SHP77 (cell line): ENCODE data around the gene ROMO1.
"Not testable (repeated sequence)": the region's sequence is repeated elsewhere in the genome, so short reads cannot be mapped to it uniquely, and the experiment has no call there.

Source experiments
- DNase-seq, 2 experiments: peaks; one replicate each; lab custom pipeline; 2025; lab: John Stamatoyannopoulos, UW

ROMO1 gene

DNA sequence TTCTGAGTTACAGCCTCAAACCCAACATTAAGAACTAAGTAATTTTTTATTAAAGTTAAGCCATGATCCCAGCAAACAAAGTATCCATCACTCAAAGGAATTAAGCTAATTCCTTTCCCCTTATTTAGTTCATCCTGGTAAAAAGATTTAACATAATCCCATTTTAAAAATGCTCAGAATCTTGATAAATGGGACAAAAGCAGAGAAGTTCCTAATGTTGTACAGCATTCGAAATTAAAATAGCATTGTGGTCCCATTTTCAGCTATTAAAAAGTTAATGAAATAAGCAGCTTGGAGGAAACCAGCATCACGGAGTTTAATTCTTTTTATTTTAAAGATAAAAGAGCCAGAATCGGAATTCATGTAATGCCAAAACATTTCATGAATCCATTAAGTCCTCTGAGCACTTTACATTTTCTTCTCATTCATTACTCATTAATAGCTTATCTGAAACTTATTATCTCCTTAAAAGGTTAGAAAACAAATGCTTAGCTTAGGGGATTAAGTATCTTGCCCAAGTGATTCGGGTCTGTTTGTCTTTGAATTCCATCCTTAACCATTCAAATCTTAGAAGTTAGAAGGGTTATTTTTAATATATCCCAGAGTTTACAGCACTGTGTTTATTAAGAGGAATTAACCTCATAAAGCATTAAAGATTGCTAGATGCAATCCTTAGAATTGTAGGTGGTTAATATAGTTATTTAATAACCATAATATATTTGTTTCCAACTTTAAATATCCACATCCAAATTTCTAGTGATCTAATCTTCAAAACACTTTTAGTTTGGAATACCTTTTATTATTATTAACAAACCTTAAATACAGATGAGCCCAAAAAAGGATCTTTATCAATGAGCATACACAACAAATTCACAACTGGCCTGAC lies 31.6 kb downstream of the ROMO1 start:
- DNase-seq, result no peak

- DNase-seq, result no peak
Measured at GRCh38 chr20:35731469-35731788, 32.2 kb downstream of the ROMO1 start.

- DNase-seq, result no peak
Measured at GRCh38 chr20:35731862-35732643, 32.8 kb downstream of the ROMO1 start.

- no peak for DNase-seq
Measured at GRCh38 chr20:35732644-35732982, 33.4 kb downstream of the ROMO1 start.

GRCh38 chr20:35734374-35734773 lies 35.2 kb downstream of the ROMO1 start:
- no peak for DNase-seq

DNA sequence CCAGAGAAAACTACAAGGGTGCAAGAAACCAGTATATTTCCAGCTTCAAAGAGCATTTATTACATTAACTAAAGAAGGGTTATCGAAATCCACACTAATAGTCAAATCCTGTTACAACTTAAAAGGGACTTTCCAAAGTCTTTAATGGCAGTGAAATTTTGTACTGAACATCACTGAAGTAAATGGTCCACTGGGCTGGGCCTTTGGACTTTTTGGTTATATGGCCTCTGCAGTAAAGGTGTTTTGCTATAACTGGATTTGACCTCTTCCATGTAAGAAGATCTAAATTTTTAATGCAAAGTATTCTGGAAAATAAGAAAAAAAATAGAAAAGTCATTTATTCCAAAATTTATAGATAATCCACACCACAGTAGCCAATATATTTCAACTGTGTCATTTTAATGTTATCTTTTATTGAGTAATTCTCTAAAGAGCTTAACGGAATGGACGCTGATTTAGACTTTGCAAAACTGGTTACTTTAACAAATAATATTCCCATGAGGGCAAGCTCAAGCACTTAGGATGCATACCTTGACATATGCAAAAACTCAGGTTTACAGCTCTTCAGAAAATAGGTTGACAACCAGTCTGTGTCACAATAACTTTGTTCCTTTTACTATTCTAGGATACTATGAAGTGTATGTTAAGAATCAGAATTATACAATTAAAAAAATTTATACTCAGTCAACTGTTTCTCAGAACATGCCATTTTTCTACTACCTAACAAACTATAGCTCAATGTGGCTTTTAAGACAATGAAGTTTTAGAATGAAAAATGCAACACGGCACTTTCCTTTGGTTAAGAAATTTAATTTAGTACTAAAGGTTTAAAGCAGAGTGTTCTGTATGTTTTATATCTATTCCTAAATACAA lies 35.8 kb downstream of the ROMO1 start:
- DNase-seq, result no peak

GRCh38 chr20:35735826-35736470 lies 36.7 kb downstream of the ROMO1 start:
- no peak for DNase-seq

- DNase-seq, result no peak
Measured at GRCh38 chr20:35737865-35738333, 38.7 kb downstream of the ROMO1 start.

DNA sequence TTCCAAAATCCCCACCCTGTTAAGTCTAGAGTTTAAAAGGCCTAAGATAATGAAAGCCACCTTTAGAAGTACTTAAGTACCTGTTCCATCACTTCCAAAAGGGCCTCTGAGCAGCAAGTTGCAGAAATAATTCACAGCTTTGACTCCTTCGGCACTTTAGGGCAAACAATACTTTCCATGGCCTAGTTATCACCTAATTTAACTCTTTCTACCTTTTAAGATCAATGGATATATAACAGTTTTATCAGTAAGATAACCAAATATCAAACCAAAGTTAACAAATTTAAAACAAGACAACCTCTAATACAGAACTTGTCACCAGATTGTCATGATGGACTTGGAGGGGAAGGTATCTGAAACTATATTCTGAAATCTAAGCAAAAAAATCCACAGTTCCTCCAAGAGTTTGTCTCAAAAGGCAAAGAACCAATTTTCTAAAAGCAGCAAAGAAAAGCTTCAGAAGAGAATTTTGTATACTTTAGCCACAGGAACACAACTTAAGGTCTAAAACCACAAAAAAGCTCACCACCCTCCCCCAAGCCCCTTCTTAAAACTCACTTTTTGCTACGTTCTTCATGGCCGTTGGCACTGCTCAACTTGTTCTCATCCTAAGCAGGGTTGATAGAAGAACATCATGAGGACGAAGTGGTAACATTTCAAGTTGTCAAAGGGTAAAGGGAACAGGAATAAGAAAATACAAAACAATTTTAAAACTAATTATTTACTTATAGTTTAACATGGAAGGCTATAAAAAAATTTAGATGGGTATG lies 39.4 kb downstream of the ROMO1 start:
- no peak for DNase-seq

GRCh38 chr20:35739294-35740163 lies 40.3 kb downstream of the ROMO1 start:
- no peak for DNase-seq

DNA sequence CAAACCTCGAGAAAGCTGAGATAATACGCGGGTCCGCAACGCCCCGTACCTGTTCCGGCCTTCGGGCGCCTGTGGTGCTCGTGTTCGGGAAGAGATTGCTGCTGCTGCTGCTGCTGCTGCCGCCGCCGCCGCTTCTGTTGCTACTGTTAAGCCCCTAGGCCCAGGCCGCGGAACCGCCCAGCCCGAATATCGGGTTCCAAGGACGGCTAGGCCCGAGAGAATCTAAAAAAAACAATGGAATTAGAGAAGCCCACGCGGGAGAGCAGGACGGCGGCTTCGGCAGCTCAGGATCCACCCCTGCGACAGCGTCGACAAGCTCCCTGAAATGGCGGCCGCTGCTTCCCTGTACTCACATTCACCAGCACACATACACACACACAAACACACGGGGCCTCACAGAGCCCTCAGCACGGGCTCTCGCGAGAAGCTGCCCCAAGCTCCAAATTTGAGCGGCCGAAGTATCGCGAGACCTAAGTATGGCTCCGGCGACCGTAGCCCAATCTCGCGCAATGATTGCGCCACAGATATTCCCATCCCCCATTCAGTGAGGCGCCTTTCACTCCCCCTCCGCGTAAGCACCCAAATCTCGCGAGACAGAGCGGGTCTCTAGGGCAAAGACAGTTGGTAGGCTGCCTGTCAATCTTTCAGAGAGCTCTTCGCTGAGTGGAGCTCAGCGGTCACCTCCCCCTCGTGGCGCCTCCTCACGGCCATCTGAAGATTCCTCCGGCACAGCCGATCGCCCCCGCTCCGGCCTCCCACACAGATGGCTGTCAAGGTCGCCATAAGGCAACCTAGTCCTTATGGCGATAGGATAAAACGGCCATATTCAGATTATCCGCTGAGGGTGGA lies 42.9 kb downstream of the ROMO1 start, which contains the start of gene RBM39:
TSS of gene RBM39 (minus strand) at position 369 of the 849 bp plus-strand sequence. CDS start 1,386 bp downstream, outside the sequence.
- peak; percentile 100 for DNase-seq

DNA sequence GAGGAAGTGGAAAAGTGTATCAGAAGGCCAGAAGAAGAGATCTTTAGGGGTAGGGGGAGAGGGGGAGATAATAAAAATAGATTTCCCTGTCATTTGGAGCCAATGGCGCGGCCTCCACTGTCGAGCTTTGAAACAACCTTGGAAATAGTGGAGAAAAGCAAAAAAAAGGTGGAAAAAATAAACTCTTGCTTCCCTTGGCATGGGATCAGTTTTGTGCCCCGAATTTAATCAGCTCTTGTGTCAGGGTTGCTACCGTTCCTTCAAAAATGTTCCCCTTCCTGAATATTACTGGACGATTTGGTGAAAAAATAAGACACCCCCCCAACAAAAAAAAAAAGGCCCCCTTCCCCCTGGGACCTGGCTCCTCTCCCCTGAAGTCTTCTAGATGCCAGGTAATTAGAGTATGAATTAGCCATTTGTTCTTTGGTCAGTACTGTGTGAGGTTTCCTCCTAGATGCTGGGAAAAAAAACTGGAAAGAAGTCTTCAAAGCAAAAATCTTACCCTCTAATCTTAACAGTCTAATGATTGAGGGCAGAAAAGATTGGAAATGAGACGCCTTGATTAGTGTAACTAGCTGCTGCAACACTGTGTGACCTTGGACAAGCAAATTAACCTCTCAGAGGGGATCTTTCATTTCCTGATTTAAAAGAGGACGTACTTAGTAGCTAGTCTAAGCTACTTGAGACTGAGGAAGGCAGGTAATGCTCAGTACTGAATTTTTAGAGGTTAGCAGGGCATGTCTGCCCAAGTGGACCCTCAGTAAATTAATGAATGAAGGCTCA lies 43.7 kb downstream of the ROMO1 start:
- peak in 1 of 2 experiments; percentile 26 for DNase-seq

DNA sequence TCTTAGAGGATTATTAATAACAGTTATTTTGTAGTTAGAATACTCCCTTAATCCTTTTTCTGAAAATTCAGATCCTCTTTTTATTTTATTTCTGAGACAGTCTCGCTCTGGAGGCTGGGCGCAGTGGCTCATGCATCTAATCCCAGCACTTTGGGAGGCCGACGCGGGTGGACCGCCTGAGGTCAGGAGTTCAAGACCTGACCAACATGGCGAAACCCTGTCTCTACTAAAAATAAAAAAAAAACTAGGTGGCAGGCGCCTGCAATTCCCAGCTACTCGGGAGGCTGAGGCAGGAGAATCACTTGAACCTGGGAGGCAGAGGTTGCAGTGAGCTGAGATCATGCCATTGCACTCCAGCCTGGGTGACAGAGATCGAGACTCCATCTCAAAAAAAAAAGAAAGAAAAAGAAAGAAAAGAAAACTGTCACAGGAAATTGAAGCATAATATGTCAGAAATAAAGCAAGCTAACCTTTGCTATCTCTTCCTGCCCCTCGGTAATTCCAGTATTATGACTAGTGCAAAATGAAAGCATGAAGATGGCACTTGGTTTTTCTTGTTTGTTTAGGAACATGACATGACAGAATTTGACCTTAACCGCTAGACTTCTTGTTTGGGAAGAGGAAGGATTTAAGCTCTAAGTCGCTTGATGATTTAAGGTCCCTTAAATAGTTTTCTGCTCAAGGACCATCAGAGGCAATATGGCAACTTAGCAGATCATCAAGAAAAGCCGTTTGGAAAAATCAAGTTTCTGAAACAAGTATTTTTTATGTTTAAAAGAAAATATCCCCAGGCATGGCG lies 44.7 kb downstream of the ROMO1 start:
- peak in 1 of 2 experiments; percentile 2 for DNase-seq

DNA sequence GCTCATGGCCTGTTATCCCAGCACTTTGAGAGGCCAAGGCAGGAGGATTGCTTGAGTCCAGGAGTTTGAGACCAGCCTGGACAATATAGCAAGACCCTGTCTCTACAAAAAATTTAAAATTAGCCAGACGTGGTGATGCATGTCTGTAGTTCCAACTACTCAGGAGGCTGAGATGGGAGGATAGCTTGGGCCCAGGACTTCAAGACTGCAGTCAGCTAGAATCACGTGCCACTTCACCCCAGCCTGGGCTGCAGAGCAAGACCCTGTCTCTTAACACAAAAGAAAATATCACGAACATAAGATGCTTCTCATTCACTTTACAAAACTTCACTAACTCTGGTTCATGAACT lies 45.3 kb downstream of the ROMO1 start:
- not testable (repeated sequence) for DNase-seq
